CD4-positive, alpha-beta T cell treated with Interleukin-4 for 4 hours (primary cell): Measurements from ENCODE around the gene GBA2.

Experiments
- DNase-seq: peaks from one replicate; pipeline ENCODE4 v3.0.0-alpha.2; 2020

Gene GBA2

DNA sequence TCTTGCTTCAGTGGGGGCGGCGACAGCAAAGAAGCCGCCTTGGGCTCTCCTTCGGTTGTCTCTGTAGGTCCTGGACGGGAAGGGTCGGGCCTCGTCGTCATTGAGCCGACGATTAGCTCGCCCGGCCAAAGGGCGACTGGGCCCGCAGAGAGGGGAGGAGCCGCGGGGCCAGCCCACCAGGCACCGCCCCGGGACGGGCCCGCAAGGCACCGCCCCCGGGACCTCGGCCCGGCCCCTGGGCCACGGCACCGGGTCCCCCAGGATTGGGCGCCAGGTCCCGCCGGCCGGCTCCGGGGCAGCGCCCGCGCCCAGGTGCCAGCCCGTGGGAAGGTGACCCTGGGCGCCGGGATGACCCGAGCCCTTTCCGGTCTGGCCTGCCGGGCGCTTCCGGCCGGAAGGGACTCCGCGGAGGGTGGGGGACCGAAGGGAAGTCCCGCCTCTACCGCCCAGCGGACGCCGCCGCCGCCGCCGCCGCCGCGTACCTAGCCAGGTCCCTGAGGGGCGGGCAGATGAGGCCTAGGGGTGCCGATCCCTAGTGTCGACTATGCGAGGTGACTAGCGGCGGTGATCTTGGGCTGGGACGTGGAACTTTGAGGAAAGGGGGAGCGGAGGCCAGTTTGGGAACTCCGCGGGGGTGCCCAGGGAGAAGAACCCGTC lies at the start of gene GBA2, which contains the start of gene RGP1:
Gene GBA2 (minus strand): TSS at position 371 of the 657 bp plus-strand sequence. CDS start 524 bp downstream, outside the sequence.
Gene RGP1 (plus strand): TSS at position 430 of the 657 bp plus-strand sequence. CDS start 469 bp downstream, outside the sequence.
- peak; percentile 58 for DNase-seq

DNA sequence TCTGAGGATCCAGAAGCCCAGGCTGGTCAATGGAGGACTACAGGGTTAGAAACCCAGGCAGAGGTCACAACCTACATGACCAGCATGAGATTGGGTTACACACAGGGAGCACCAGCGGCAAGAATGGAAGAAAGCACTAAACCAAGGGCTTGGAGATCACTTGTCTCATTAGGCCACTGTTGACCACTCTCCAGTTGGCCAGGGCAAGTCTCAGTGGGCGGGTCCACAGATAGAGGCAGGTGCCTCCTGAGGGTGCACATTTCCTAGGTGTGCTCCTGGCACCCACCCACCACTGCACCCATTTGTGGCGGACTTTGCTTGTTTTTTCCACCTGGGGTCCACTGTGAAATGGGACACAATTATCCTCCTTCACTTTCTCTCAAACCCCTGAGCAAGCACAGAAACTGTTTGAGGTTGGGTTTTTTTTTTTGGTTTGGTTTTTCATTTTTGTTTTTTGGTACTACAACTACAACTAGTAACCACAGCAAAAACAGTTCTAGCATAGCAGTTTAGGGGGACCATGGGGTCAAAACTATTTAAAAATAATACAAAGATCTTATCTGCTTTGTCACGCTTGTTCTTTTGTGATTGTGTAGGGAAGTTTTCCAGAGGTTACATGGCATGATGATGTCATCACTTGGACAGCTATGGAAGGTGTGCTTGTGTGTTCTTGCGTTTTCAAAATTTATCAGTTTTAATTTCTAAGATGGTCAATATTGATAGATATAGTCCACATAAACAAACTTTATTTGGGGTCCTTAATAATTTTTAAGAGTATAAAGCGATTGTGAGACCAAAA lies 48.5 kb upstream of the GBA2 start:
- DNase-seq, result no peak

DNA sequence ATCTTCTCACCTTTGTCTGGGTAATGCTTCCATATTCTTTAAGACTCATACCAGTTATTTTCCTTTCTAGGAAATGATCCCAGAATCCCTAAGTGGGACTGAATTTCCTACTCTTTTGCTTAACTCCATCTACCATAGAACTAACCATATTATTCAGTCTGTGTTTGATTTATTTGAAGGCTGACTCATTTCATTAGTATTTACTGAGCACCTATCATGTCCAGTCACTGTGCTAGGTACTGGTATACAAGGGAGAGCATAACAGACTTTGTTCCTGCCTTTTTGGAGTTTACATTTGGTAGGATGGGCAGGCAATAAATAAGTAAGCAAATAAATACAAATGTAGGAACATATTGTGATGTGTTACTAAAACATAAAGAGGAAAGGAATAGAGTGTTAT lies 46.7 kb upstream of the GBA2 start:
- no peak for DNase-seq

DNA sequence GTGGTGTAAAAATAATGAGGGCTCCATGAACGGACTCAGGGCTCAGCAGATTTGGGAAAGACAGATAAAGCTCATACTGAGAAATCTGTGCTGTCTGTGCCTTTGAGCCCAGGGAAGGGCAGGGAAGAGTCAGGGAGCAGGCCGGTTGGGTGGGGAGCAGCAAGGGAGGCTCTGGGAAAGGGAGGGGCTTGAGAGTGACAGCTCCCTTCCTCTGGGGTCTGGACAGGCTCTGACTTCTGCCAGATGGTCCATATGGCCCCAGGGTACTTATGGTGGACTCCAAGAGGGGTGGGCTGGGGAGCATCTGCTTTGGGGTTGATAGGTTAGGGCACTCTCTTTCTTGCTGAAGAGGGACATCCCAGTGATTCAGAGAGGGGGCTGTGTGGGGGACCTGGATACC lies 44.4 kb upstream of the GBA2 start:
- DNase-seq, result no peak

DNA sequence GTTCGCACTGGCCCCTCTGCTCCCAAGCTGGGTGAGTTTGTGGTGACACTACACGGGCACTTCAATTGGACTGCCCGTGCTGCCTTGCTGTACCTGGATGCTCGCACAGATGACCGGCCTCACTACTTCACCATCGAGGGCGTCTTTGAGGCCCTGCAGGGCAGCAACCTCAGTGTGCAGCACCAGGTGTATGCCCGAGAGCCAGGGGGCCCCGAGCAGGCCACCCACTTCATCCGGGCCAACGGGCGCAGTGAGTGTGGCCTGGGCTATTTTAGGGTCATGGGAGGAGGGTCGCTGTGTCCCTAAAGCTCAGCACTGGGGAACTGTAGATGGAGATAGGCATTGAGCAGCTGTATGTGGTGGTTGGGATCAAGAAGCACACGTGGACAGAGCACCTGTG lies 43.8 kb upstream of the GBA2 start:
- DNase-seq, result no peak

DNA sequence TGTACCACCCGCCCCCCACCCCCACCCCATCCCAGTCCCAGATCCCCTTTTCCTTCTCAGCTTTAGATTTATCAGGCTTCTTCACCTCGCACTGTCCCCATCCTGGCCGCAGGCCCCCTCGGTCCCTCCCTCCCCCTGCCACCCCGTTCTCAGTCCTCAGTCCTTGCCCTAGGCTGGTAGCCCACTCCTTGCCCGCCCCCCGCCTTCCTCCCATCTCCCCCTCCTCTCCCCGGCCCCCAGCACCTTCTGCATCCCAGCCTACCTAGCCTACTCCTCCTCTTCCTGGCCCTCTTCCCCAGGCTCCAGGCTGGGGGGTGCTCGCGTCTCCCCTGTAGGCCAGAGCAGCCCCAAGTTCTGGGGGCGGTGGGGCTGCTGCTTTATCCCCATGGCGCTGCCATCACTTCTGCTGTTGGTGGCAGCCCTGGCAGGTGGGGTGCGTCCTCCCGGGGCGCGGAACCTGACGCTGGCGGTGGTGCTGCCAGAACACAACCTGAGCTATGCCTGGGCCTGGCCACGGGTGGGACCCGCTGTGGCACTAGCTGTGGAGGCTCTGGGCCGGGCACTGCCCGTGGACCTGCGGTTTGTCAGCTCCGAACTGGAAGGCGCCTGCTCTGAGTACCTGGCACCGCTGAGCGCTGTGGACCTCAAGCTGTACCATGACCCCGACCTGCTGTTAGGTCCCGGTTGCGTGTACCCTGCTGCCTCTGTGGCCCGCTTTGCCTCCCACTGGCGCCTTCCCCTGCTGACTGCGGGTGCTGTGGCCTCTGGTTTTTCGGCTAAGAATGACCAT lies 43.2 kb upstream of the GBA2 start:
- no peak for DNase-seq

DNA sequence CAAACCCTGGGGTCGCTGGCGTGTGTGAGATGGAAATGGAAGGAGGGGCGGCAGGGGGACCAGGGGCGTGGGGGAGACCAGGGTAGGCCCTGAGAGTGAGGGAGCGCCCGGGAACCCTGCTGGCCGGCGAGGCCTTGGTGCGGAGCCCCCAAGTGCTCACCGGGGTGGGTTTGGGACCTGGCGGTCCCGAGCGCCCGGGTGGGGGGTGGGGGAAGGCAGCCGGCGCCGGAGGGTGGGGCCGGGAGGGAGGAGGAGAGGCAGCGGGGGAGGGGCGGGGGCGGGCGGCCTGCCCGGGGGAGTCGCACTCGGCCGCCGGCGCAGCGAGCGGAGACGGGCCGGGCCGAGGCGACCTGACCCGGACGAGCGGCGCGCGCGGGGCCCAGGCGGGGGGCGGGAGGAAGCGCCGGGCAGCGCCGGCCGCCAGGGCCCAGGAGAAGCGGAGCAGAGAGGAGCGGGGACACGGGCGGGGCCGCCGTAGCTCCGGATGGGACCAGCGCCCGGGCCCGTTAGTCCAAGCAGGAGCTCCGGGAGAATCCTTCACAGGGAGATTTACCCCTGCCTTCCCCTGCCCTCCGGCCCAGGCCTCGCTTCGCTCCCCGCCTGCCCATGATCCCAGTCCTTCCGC lies 42.4 kb upstream of the GBA2 start, which contains the start of gene NPR2:
Gene NPR2 (plus strand): TSS at position 295 of the 625 bp plus-strand sequence. CDS start 818 bp downstream, outside the sequence.
- no peak for DNase-seq

DNA sequence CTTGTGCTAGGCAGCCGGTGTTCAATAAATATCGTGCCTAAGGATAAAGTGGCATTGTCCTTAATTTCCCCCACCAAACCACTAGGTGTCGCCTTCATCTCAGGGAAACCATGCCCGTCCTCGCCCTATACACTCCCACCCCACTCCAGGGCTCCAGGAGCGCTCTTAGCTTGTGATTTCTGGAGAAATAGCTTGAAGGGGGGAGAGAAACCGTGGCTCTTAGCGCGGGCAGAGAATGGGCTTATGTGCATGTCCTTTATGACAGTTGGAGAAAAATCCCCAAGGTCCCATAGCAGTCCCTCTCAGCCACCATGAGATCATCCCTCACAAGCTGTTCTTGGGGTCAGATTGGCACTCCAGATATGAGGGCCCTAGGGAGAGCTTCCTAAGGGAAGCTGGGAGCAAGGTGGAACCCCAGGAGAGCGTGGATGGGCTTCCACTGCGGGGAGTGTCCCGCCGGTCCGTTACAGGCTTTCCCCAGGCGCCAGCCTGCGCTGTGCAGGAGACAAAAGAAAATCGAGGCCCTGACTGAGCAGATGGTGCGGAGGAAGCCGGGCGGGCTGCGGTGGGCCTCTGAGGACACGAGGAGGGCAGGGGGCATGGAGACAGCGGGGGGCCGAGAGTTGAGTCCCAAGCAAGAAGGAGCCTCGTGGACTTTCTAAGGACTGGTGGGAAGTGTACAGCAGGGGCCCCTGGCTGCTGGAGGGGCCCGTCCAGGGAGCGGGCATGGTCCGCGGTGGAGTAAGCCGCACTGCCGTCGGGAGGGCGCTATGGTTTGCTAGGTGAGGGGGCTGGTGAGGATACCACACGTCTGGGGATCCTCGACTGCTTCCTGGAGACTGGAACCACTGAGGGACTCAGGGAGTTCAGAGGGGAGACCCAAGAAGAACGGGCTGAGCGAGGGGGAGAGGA lies 41.6 kb upstream of the GBA2 start:
- DNase-seq, result peak; percentile 71

DNA sequence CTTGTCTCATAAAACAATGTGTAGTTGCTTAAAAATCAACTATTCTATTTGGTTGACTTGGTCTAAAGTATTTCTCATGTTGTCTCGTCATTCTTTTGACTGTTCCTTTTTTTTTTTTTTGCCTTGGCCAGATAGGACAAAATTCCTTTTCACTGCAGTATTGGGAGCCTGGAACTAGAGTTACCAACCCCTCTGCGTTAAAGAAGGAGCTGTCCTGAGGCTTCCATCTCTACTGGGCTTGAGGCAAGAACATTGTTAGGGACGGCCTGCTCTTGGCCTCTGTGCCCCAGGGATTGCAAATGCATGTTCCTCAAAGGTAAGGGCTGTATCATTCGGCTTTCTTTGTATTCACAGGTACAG lies 41.0 kb upstream of the GBA2 start:
- DNase-seq, result no peak

DNA sequence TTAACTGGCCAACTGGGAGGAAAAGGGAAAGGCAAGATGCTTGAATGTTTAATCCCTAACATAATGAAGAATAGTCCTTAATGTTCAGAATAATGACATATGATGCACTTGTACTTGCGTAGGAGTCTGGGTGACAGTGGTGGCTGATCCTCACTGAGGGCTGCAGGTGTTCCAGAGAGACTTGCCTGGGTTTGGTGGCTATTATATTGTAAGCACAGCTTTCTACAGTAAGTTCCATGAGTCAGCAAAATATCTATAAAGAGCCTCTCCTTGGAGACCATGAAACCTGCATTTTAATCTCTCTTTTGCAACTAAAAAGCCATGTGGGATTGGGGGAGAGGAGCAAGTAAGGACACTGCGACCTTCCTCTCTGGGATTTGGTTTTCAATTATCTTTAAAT lies 40.5 kb upstream of the GBA2 start:
- DNase-seq, result no peak

DNA sequence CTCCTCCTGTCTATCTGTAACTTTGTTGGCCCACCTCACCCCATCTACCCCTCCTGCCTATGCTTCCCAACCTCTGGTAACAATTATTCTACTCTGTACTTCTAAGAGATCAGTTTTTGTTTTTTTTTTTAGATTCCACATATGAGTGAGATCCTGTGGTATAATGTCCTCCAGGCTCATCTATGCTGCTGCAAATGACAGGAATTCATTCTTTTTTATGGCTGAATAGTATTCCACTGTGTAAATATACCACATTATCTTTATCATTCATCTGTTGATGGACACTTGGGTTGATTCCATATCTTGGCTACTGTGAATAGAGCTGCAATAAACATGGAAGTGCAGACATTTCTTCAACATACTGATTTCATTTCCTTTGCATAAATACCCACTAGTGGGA lies 34.4 kb upstream of the GBA2 start:
- DNase-seq, result no peak

DNA sequence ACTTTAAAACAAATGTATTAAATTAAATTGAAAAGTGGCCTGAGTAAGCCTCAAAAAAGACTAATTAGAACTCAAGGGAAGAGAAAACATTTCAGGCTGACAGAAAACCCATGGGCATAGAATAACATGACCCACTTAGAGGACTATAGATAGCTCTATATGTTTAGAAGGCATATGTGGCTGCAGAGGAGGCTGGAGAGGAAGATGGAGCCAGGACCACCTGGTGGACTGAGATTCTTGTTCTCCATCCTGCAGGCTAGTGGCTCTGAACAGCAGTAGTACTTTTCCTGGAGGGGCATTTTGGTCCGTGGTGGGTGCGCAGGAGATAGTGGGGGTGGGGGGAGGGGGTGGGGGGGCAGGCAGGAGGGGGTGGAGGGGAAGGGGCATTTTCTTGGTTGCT lies 32.0 kb upstream of the GBA2 start:
- DNase-seq, result no peak

DNA sequence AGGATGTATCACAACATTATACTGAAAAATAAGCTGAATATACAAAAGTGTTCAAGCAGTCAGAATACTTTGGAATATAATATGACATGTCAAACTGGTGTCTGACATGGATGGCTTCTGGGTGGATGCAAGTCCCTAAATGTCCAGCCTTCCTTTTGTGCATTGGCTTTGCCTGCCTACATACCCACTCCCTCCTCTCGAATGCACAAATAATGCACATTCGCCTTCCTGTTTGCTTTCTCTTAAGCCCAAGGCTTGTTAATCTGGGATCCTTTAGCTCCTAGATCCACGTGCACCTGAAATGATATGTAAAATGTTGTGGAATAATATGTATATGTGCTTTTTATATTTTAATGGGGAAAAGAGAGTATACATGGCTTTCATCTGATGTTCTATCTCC lies 29.5 kb upstream of the GBA2 start:
- no peak for DNase-seq

DNA sequence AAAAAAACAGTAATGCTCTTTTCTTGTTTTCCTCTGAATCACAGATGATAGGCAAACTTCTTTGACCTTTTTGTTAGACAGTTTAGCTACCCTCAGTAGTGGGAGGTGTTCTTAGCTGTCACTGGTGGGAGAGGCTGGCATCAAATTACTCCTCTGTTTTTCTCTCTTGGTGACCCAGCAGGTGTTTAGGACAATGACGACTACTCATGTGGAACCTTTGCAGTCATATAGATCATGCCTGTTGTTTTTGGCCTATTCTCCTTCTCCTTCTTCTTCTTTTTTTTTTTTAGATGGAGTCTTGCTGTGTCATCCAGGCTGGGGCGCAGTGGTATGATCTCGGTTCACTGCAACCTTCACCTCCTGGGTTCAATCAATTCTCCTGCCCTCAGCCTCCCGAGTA lies 27.0 kb upstream of the GBA2 start:
- no peak for DNase-seq

DNA sequence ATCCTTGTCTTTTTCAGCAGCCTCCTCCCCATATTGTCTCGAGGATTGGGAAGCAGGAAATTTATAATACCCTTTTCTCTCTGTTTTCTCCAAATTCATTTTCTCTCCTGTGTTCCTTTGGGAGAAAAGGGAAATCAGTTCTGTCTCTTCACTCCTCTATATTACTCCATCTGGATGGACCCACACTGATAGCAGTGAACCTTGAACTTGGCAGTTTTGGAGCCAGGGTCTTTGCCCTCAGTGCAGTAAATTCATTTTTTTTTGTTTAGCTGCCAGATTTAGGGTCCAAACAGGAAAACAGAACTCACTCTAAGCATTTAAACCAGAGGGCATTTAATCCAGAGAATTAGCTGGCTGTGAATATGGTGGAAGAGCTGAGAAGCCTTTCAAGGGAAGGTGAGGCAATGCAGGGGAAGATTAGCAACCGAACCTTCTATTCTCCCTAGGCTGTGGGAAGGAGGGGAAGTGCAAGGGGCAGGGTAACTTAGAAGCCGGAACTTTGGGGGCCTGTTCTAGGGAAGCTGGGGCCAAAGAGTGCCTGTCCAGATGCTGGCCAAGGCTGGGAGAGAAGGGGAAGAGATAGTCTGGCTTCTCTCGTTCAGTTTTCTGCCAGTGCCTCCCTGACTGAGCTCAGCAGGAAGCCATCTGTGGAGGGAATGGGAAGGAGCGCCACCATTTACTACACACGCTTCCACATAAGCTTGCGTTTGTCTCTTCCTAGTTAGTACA lies 26.0 kb upstream of the GBA2 start:
- DNase-seq, result no peak

DNA sequence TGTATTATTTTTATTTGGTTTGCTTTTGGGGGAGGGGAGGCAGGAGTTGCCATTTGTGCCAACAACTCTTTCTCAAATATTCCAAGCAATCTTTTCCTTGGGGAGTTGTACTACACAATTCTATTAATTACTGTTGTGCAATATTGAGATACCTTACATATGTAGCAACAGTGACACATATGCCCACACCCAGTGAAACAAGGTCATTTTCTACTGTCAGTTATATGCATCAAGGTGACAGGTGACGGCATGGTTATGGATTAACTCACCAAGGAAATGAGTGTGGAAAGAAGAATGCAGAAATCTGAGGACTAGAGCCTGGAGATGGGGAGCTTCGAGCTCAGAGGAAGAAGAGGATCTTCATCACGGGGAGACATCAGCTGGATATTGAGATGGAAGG lies 22.9 kb upstream of the GBA2 start:
- no peak for DNase-seq

DNA sequence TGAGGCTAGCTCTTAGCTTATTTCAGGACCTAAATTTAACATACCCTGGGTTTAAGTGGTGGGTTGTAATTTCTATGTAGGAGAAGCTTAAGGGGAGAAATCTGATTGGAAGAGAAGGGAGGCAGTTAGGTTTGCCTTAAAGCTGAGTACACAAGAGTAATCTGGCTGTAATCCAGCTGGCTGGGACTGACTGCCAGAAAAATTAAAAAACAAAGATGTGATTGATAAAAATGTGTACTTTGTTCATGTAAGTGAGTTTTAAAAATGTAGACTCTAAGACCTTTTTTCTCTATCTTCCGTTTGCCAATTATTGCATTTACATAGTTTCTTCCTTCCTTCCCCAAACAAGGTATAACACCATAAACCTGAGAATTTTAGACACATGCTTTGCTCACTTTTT lies 22.5 kb upstream of the GBA2 start:
- no peak for DNase-seq

DNA sequence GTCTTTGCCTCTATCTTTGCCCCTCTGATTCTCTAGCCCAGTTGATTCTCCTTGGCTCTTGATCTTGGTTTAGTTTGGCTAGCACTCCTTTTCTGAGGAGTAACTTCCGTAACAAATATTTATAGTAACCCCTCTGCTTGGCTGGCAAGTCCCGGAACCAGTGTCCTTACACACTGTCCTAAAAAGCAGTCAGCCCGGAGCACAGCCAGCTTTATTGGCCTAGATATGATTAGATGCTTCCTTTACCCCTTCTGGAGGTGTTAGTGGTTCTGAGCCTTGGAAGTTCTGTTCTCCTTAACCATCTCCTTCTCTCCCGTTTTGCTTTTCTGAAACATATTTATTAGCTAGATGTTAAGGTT lies 22.0 kb upstream of the GBA2 start:
- DNase-seq, result no peak

DNA sequence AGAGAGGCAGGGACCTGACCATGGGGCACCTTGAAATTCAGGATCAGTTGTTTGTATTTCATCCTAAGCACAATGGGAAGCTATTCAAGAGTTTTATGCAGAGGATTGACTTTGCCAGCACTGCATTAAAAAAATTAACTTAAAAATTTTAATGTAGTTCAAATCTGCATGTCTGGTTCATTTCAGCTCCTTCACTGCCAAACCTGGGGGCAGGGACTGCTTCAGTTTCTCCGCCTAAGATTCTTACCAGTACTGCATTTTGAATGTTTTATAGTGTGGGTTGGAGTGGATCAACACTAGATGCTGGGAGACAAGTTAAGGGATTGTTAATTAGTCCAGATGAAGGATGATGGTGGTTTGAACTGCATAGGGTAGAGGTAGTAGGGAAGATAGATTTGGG lies 20.7 kb upstream of the GBA2 start:
- no peak for DNase-seq

DNA sequence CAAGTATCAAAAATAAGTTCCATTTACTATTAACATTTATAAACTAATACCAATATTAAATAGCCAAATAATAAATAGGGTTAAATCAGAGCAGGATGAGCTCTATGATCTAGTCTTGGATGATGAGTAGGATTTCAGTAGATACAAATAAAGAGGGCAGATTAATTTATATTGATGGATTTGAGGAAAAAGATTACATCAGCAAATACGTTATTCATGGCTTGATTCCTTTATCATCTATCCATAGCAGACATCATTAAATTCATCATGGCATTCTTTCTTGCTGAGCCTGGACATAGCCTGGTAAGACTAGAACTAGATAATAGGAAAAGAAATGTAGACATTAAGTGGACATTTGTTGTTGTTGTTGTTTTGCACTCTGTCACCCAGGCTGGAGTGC lies 18.4 kb upstream of the GBA2 start:
- no peak for DNase-seq

DNA sequence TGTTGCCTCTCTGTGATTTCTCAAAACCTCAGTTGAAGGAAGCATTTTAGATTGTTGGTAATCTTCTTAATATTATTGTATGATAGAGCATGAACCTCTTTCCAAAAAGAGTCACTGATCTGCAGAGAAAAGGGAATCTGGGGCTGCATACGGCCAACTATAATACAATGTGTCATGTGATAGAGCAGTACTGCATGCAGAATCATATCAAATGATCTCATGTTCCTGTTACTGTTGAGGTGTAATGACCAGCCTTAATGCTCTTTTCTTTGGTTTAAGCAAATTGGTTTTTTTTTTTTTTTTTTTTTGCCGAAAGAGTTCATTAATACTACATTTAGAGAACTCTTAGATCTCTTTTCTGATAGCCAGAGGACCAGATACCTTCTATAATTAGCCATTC lies 18.0 kb upstream of the GBA2 start:
- DNase-seq, result no peak
